SK-N-SH treated with all-trans-retinoic acid at 6 μM for 48 hours (cell line): ENCODE data around the gene POLK.

ENCODE experiments used
- ATAC-seq: fragments of 200-7000 bp; cut with Tn5 transposase; 3 replicates; pipeline ENCODE4 v1.9.1; 2020; ENCODE audit warnings: mild to moderate bottlenecking, moderate library complexity
- ARNTL ChIP-seq: fragments of 450-650 bp; formaldehyde crosslinking; IDR thresholded peaks from 2 replicates; pipeline ENCODE4 v1.5.0; 2020; ENCODE audit warnings: low read depth, mild to moderate bottlenecking, moderate library complexity, borderline replicate concordance
- CSDC2 ChIP-seq: fragments of 250-450 bp; sonication (Bioruptor Pico); IDR thresholded peaks from 2 replicates; pipeline ENCODE4 v1.5.0; 2020; ENCODE audit warnings: mild to moderate bottlenecking, moderate library complexity
- RARB ChIP-seq: fragments of 250-450 bp; sonication (Bioruptor Pico); IDR thresholded peaks from 2 replicates; pipeline ENCODE4 v1.8.0; 2021; ENCODE audit warnings: mild to moderate bottlenecking, moderate library complexity
- SNAI2 ChIP-seq: fragments of 250-450 bp; sonication (Bioruptor Pico); IDR thresholded peaks from 2 replicates; pipeline ENCODE4 v1.5.0; 2020; ENCODE audit warnings: mild to moderate bottlenecking, moderate library complexity
- TCF4 ChIP-seq: fragments of 250-450 bp; sonication (Bioruptor Pico); IDR thresholded peaks from 2 replicates; pipeline ENCODE4 v1.8.0; 2021; ENCODE audit warnings: mild to moderate bottlenecking, moderate library complexity, borderline replicate concordance
- TOX ChIP-seq: fragments of 250-450 bp; sonication (Bioruptor Pico); IDR thresholded peaks from 2 replicates; pipeline ENCODE4 v1.8.0; 2021; ENCODE audit warnings: mild to moderate bottlenecking, moderate library complexity, borderline replicate concordance
- ZC3H10 ChIP-seq: fragments of 250-450 bp; sonication (Bioruptor Pico); IDR thresholded peaks from 2 replicates; pipeline ENCODE4 v1.5.1; 2021; ENCODE audit warnings: mild to moderate bottlenecking, moderate library complexity
- ZFP30 ChIP-seq: fragments of 450-650 bp; formaldehyde crosslinking; IDR thresholded peaks from 2 replicates; pipeline ENCODE4 v1.5.0; 2022; ENCODE audit warnings: mild to moderate bottlenecking, moderate library complexity
- ZNF565 ChIP-seq: fragments of 450-650 bp; formaldehyde crosslinking; conservative IDR thresholded peaks from 2 replicates; pipeline ENCODE4 v1.5.0; 2020; ENCODE audit warnings: low read depth, mild to moderate bottlenecking, moderate library complexity
- ZNF70 ChIP-seq: fragments of 450-650 bp; formaldehyde crosslinking; IDR thresholded peaks from 2 replicates; pipeline ENCODE4 v1.5.0; 2020; ENCODE audit warnings: mild to moderate bottlenecking, moderate library complexity
- ZNF8 ChIP-seq: fragments of 450-650 bp; formaldehyde crosslinking; IDR thresholded peaks from 2 replicates; pipeline ENCODE4 v1.5.0; 2020; ENCODE audit warnings: mild to moderate bottlenecking, moderate library complexity
- TF ChIP-seq, protein P1 (sequence below): fragments of 250-450 bp; sonication (Bioruptor Pico); IDR thresholded peaks from 2 replicates; pipeline ENCODE4 v1.5.0; 2020; ENCODE audit warnings: mild to moderate bottlenecking, moderate library complexity
- TF ChIP-seq, protein P2 (sequence below): fragments of 250-450 bp; sonication (Bioruptor Pico); IDR thresholded peaks from 2 replicates; pipeline ENCODE4 v1.8.0; 2020; ENCODE audit warnings: mild to moderate bottlenecking, moderate library complexity, borderline replicate concordance
- TF ChIP-seq, protein P3 (sequence below): fragments of 250-450 bp; sonication (Bioruptor Pico); IDR thresholded peaks from 2 replicates; pipeline ENCODE4 v1.5.1; 2021; ENCODE audit warnings: mild to moderate bottlenecking, moderate library complexity
- TF ChIP-seq, protein P4 (sequence below): fragments of 250-450 bp; sonication (Bioruptor Pico); IDR thresholded peaks from 2 replicates; pipeline ENCODE4 v1.5.1; 2020; ENCODE audit warnings: low read depth, mild to moderate bottlenecking, moderate library complexity
- TF ChIP-seq, protein P5 (sequence below): fragments of 250-450 bp; sonication (Bioruptor Pico); IDR thresholded peaks from 2 replicates; pipeline ENCODE4 v1.8.0; 2021; ENCODE audit warnings: low read depth, mild to moderate bottlenecking, moderate library complexity, borderline replicate concordance

The POLK gene

DNA sequence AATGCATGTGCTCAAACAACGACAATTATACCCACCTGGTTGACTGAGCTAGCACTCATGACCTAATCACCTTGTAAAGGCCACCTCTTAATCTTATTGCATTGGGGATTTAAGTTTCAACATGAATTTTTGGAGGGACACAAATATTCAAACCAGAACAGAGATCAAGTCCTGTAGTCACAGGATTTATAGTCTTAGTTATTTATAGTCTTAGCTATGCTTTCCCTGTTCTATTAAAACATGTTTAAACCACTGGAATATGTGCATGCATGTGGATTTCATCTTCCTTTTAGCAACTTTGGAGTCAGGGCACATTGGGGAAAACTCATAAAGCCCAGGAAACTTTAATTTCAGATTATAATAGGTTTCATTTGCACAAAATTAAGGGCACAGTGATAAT lies 126.3 kb downstream of the POLK start:
- TF ChIP-seq ZNF70 (CRISPR knock-in tag) (no peak), ZC3H10 (no peak), ZFP30 (CRISPR knock-in tag) (no peak), CSDC2 (CRISPR knock-in tag) (no peak), RARB (no peak), TCF4 (CRISPR knock-in tag) (no peak), TOX (CRISPR knock-in tag) (no peak), ZNF565 (no peak), ZNF8 (CRISPR knock-in tag) (no peak), SNAI2 (CRISPR knock-in tag) (no peak)
- TF ChIP-seq, protein P1, sequence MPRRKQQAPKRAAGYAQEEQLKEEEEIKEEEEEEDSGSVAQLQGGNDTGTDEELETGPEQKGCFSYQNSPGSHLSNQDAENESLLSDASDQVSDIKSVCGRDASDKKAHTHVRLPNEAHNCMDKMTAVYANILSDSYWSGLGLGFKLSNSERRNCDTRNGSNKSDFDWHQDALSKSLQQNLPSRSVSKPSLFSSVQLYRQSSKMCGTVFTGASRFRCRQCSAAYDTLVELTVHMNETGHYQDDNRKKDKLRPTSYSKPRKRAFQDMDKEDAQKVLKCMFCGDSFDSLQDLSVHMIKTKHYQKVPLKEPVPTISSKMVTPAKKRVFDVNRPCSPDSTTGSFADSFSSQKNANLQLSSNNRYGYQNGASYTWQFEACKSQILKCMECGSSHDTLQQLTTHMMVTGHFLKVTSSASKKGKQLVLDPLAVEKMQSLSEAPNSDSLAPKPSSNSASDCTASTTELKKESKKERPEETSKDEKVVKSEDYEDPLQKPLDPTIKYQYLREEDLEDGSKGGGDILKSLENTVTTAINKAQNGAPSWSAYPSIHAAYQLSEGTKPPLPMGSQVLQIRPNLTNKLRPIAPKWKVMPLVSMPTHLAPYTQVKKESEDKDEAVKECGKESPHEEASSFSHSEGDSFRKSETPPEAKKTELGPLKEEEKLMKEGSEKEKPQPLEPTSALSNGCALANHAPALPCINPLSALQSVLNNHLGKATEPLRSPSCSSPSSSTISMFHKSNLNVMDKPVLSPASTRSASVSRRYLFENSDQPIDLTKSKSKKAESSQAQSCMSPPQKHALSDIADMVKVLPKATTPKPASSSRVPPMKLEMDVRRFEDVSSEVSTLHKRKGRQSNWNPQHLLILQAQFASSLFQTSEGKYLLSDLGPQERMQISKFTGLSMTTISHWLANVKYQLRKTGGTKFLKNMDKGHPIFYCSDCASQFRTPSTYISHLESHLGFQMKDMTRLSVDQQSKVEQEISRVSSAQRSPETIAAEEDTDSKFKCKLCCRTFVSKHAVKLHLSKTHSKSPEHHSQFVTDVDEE (CRISPR knock-in tag): no peak
- TF ChIP-seq, protein P2, sequence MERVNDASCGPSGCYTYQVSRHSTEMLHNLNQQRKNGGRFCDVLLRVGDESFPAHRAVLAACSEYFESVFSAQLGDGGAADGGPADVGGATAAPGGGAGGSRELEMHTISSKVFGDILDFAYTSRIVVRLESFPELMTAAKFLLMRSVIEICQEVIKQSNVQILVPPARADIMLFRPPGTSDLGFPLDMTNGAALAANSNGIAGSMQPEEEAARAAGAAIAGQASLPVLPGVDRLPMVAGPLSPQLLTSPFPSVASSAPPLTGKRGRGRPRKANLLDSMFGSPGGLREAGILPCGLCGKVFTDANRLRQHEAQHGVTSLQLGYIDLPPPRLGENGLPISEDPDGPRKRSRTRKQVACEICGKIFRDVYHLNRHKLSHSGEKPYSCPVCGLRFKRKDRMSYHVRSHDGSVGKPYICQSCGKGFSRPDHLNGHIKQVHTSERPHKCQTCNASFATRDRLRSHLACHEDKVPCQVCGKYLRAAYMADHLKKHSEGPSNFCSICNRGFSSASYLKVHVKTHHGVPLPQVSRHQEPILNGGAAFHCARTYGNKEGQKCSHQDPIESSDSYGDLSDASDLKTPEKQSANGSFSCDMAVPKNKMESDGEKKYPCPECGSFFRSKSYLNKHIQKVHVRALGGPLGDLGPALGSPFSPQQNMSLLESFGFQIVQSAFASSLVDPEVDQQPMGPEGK: no peak
- TF ChIP-seq, protein P3, sequence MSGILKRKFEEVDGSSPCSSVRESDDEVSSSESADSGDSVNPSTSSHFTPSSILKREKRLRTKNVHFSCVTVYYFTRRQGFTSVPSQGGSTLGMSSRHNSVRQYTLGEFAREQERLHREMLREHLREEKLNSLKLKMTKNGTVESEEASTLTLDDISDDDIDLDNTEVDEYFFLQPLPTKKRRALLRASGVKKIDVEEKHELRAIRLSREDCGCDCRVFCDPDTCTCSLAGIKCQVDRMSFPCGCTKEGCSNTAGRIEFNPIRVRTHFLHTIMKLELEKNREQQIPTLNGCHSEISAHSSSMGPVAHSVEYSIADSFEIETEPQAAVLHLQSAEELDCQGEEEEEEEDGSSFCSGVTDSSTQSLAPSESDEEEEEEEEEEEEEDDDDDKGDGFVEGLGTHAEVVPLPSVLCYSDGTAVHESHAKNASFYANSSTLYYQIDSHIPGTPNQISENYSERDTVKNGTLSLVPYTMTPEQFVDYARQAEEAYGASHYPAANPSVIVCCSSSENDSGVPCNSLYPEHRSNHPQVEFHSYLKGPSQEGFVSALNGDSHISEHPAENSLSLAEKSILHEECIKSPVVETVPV (CRISPR knock-in tag): no peak
- TF ChIP-seq, protein P4, sequence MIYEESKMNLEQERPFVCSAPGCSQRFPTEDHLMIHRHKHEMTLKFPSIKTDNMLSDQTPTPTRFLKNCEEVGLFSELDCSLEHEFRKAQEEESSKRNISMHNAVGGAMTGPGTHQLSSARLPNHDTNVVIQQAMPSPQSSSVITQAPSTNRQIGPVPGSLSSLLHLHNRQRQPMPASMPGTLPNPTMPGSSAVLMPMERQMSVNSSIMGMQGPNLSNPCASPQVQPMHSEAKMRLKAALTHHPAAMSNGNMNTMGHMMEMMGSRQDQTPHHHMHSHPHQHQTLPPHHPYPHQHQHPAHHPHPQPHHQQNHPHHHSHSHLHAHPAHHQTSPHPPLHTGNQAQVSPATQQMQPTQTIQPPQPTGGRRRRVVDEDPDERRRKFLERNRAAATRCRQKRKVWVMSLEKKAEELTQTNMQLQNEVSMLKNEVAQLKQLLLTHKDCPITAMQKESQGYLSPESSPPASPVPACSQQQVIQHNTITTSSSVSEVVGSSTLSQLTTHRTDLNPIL (CRISPR knock-in tag): no peak
- TF ChIP-seq, protein P5, sequence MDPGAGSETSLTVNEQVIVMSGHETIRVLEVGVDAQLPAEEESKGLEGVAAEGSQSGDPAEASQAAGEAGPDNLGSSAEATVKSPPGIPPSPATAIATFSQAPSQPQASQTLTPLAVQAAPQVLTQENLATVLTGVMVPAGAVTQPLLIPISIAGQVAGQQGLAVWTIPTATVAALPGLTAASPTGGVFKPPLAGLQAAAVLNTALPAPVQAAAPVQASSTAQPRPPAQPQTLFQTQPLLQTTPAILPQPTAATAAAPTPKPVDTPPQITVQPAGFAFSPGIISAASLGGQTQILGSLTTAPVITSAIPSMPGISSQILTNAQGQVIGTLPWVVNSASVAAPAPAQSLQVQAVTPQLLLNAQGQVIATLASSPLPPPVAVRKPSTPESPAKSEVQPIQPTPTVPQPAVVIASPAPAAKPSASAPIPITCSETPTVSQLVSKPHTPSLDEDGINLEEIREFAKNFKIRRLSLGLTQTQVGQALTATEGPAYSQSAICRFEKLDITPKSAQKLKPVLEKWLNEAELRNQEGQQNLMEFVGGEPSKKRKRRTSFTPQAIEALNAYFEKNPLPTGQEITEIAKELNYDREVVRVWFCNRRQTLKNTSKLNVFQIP (CRISPR knock-in tag): no peak
- ATAC-seq: no peak

DNA sequence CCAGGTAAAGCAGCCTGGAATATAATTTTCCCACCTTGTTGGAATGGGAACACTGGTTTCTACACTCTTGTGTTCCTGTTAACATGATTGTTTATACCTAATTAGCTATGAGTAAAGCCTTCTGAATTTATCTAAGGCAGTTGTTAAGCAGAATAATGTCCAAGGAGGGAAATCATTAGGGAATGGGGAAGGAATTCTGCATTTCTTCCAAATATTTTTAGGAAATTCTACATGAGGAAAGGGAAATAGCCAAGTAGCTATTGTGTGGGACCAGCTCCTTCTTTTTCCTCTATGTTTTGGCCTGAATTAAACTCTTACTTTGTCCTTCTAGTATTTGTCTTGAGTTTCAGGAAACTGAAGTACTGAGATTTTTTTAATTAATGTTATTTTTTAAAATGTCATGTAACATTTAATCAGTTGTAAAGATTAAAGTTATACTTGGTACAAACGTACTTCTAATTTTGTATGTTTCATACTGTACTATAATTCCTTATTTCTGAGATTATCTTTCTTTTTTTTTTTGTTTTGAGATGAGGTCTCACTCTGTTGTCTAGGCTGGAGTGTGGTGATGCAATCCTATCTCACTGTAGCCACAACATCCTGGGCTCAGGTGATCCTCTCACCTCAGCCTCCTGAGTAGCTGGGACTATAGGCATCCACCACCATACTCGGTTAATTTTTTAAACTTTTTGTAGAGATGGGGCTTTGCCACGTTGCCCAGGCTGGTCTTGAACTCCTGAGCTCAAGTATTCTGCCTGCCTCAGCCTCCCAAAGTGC lies 128.0 kb downstream of the POLK start:
- TF ChIP-seq ARNTL (CRISPR knock-in tag) (no peak), ZNF565 (no peak), CSDC2 (CRISPR knock-in tag) (no peak), ZNF70 (CRISPR knock-in tag) (no peak), ZC3H10 (no peak)
- TF ChIP-seq, protein P3 (CRISPR knock-in tag): no peak
- TF ChIP-seq, protein P5 (CRISPR knock-in tag): no peak
- TF ChIP-seq, protein P2: no peak
- no peak for ATAC-seq
